GM19468 (cell line): ENCODE measurements around the gene MDP1.

Source experiments
- ATAC-seq: cut with Tn5 transposase; IDR thresholded peaks from one replicate; pipeline ENCODE4 v1.9.1; 2021; ENCODE audit warnings: mild to moderate bottlenecking, moderate library complexity, moderate number of reproducible peaks; ENCODE audit not compliant: unreplicated experiment; ENCODE audit errors: extremely low read depth

The MDP1 gene

DNA sequence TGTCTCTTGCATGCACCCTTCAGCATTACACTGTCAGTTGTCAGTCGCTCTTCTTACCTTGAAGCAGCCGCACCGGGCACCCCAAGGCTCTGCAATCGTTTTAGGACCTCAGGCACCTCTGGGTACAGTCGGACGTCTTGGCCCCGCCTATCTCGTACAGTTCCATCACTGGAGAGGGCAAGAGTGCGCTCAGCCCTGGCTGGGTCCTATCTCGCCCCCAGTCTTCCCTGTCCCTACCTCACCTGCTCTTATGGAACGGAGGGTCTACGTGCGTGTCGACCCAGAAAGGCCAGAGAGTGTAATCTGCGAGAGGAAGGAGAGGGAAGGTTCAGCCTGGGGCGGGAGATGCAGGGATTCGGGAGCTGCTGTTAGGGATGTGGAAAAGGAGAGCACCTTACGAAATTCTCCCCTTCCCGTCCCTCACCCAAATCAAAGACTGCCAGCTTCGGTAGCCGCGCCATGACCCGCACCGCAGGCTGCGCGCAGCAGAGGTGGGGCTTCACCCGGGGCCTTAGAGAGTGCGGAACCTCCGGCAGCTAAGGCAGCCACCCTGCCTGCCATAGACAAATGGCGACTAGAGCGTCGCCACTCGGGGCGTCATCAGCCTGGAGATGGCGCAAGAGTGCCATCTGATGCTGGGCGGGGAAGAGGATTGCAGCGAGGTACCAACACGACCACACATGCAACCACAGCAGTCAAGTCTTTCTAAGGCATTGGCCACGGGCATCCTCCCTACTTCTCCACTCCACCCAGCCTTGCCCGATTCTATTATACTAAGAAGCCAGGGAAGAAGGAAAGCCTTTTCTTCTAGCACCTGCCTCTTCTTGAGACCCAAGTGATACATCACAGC, at the start of gene MDP1:
Gene MDP1 (minus strand): TSS at position 572 of the 850 bp plus-strand sequence. CDS start 111 bp downstream, at position 461.
- peak; percentile 70 for ATAC-seq

DNA sequence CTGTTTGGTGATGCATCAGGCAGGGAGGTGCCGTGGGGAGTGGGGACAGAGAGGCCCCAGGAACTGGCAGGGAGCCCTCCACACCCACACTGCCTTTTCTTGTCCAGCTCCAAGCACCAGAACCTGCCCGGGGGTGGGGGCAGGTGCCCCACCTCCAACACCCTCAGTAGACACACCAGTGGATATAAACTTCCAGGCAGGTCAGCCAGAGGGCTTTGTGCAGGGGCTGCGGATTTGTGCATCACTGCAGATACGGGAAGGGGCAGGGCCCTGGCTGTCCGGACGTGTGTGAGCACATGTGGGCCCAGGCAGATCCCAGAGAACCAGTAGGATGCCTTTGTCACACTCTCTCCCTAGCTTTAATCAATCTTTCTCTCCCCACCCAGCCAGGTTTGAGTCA, 48.4 kb upstream of the MDP1 start:
- no peak for ATAC-seq

DNA sequence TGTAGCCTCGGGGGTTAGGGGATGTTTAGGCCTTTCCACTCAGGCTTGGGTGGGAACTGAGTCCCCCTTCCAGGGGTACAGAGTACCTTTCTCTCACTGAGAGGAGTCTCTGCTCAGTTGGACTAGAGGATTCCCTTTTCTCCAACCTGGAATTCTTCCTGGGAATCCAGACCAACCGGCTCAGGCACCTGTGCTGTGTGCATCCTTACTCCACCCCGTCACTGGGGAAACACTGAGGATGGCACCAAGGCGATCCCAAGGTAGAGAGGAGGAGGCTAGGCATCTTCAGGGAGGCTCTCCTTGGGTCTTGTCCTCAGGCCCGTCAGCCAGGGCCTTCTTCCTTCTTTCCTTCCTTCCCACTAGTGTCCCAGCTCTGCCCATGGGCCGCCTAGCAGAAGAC, 48.0 kb upstream of the MDP1 start:
- ATAC-seq = no peak

DNA sequence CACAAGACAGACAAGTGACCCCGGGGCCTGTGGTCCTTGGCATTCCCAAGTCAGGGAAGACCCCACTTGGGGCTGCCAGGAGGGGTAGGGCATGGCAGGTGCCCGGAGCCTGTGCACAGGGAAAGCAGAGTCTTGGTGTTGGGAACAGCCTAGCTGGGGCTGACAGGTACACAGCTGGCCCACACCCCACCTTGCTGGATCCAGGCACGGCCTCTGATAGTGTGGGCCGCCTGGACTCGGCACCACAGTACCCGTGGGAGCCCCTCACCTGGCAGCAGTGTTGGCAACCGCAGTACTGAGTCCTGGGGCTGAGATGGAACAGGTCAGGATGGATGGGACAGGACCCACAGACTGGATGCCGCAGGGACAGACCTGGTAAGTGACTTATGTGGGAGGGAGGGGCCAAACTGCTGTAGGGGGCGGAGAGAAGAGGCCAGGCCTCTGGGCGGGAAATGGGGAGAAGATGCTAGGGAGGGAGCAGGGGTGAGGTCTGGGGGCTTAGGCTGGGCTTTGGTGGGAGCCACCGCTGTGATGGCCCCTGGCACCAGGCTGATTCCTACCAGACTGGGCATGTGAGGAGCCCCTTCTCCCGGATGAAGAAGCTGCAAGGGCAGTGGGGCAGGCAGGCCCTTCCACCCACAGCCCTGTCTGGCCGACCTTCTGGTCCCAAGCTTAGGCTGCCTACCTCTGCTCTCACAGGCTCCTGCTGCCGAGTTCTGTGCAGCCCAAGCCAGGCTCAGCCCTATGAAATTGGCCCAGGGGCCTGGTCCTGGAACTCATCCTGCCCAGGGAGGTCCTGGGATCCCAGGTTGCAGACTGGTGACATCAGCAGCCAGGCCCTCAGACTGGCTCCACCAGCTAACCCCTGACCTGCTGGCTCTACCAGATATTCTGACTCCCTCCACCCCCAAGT, 47.2 kb upstream of the MDP1 start, which contains the start of gene TGM1:
Gene TGM1 (minus strand): TSS at position 357 of the 913 bp plus-strand sequence. CDS start 825 bp downstream, outside the sequence.
- ATAC-seq = no peak

DNA sequence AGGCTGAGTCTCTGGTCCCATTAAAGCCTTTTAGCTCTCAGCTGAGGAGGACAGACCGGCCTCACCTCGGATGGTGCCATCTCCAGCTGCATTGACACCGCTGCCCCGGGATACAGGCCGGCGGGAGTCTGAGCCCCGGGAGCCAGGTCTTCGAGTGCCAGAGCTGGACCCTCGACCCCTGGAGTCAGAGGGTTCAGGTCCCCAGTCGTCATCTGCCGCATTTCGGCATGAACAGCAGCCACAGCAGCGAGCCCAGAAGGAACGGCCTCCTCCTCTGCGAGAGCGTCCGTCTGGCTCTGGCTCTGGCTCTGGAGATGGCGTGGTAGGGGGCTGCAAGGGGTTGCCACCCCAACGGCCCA, 46.1 kb upstream of the MDP1 start:
- ATAC-seq = no peak

DNA sequence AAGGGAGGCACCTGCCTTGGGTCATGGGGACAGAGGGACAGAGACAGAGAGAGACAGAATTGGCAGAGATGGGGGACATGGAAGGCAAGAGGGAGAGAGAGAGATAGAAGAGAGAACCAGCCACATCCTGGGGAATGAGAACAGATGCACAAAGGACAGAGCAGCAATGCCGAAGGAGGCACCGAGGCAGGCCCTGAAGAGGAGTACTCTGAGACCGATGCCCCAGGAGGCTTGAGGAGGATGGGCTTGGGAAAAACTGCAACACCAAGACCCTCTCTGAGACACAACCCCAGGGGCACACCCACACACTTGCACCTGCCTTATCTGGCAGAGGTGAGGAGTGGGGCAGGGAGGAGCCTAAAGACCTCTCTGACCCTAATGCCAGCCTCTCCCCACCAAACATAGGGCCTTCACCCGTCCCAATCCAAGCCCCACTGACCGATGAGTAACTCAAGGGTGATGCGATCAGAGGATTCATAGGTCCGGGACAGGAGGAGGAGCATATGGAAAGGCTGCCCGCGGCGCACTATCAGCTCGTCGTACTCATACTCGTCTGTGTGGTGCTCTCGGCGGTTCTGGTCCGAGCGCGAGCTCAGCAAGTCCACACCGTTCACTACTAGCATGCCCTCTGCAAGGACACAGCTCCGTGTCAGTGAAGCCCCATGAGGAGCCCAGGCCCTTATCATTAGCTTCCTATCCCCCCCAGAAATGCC, 45.5 kb upstream of the MDP1 start:
- no peak for ATAC-seq

DNA sequence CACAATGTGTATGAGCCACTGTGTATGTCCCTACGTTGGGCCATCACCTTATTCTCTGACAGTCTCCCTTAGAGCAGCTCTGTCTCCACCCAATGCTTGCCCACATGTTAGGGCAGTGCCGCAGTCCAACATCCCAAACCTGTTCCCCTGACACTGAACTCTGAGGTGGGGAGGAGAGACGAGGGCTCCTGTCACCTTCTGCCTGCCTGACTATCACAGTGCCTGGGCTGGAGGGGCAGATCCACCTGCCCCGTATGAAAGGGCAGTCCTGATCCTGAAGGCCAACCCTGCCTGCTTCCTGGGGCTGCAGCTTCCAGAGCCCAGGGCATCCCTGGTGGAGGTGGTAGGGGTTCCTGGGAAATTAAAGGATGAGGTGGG, 44.9 kb upstream of the MDP1 start:
- ATAC-seq = no peak

DNA sequence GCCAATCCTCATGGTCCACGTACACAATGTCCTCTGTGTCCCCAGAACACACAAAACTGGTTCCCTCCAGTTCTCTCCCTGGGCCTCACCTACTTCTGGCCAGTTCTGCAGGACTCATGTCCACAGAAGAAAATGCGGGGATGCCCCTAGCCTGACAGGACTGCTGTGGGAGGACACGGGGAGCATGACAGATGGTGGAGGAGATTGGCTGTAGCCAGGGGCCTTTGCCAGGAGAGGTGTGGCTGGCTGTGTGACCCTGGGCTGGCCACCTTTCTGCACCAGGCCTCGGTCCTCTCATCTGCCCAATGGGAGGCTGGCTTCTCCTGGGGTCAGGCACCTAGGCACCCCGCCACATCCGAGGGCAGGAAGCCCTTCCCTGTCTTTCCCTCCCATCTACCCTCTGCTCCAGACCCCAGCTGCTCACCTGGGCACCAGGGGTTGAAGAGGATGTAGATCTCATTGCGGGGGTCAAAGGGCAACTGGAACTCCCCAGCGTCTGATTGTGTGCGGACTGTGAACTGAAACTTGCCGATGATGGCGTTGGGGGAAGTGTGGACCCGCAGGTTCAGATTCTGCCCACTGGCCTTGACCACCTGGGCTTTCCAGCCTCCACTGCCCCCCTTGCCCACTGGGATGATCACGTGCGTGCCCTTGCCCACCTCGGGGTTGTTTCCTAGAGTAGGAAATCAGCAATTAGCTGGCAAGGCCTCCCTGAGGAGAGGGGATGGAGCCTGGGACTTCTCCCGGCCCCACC, 44.3 kb upstream of the MDP1 start:
- no peak for ATAC-seq

DNA sequence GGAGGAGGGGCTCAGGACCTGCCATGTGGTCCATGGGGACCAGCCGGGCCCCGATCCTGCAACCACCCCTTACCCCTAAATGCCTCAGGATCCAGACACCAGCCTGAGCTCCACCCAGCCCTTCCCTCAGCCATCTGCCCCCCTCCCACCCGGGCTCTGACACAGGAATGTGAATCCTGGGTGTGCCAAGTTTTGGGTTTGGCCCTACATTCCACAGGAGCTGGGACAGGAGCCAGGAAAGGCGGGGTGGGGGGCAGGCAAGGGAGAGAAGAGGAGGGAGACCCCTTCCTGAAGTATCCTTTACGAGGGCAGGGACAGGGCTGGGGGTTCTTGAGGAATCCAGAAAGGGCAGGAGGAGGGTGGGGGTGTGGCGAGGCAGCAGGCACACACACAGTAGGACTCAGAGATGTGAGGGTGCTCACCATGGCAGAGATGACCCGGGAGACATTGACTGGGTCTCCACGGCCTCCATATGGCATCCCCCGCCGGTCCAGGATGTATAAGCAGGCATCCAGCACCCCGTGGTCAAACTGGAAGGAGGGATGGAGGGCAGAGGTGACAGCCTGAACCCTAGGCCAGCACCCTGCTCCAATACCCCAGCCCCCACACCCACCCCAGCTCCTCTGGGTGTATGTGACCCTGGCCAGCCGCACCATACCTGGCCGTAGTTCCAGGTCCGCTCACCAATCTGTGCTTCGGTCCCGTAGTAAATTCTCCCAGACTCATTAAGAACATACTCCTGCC, 43.6 kb upstream of the MDP1 start:
- ATAC-seq = no peak

DNA sequence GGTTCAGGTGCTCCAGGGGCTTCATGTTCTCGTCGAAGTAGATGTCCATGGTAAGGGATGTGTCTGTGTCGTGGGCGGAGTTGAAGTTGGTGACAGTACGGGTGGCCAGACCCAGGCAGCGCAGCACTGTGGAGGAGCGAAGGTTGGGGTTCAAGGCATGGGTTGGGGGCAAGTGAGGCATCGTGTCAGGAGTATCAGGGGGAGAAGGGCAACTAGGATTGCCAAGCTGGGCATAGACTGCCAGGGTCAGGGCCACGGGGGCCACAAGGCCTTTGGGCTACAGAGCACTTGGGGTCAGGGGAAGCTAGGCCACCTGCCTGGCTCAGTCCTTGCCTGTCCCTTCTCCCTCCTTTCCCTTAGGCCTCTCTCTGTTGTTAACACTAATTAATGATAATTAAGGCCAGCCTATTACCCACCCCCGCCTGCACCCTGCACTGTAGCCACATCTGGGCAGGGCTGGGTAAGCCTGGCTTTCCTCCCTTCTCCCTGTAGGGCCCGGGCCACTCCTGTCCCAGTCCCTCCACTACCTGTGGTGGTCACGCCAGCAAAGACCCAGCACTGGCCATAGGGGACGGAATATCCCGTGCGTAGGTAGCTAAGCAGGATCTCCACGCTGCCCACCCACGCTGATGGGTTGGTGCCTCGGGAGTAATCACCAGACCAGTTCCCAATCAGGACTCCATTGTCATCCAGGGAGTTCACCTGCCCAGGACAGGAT, 42.8 kb upstream of the MDP1 start:
- ATAC-seq = no peak

DNA sequence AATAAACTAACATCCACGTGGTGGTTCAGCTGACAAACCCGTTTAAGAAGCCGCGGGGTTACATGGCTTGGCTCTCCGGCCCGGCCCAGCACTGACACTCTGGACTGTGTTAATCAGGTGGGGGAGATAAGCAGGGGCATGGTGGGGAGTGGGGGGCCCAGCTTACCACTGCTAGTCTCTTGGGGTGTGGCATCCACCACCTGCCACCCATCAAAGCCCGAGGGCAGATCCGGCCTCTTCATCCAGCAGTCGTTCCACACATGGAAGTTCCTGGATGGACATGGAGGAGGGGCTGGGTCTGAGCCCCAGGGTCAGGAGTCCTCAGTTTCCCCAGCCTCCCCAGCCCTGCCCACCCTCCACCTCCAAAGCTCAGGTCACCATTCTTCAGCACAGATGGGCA, 42.3 kb upstream of the MDP1 start:
- no peak for ATAC-seq

DNA sequence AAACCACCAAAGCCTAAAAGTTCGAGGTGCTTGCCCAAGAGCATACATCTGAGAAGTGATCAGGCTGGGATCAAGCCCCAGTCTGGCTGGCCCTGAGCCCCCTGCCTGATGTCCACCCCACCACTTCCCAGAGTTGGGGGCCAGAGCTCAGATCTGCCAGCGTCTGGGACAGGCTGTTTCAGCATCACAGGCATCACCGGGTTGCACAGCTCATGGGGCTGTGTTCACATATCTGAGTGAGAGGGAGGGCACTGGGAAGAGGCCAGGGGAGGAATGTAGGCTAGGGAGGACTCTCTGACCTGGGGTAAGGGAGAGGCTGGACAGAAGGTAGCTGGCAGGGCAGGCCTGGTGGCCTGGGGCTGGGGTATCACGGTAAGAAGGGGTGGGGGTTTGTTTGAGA, 41.1 kb upstream of the MDP1 start:
- ATAC-seq = no peak

DNA sequence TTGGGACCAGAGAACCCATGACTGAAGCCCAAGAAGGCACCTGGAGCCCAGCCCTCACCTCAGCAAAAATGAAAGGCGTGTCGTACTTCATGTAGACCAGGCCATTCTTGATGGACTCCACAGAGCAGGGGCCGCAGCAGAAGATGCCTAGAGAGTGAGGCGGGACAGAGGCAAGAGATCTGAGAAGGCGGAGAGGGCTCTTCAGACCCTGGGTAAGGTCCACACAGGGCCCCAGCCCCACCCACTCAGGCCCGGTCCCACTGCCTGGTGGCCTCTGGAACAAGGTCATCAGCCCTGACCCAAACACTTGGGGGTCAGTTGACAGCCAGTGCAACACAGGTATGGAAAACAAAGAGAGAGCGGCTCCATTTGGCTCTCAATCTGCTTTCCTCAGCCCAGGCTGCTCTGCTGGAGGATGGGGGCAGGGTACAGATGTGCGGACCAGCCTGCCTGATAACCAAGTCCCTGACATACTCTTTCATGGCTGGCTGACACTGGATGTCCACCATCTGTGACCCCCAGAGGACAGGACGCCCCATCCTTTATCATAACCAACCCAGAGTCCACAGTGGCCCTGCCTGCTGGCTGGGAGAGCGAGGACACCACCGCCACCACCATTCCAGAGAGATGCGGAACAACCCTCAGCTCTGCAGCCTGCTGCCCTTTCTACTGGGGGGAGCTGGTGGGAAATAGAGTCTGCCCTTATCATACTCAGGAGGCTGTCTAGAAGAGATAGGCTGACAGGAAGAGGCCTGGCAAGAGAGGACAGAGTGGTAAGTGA, 40.3 kb upstream of the MDP1 start:
- ATAC-seq = no peak

DNA sequence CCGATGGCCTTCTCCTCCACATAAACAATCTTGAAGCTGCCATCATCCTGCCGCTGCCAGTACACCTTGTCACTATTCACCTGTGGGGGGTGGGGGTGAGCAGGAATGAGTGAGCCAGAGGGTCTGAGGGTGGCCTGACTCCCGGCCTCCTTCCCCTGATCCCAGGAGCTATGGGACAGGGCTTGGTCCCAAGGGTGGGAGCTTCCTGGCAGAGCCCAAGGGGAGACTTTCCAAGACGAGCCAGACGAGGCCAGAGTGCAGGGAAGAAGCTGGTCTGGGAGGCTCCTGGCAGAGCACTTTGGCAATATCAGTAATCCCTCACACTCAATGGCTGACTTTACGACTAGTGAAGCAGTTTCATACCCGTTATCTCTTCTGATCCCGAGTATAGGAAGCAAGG, 39.6 kb upstream of the MDP1 start:
- no peak for ATAC-seq

DNA sequence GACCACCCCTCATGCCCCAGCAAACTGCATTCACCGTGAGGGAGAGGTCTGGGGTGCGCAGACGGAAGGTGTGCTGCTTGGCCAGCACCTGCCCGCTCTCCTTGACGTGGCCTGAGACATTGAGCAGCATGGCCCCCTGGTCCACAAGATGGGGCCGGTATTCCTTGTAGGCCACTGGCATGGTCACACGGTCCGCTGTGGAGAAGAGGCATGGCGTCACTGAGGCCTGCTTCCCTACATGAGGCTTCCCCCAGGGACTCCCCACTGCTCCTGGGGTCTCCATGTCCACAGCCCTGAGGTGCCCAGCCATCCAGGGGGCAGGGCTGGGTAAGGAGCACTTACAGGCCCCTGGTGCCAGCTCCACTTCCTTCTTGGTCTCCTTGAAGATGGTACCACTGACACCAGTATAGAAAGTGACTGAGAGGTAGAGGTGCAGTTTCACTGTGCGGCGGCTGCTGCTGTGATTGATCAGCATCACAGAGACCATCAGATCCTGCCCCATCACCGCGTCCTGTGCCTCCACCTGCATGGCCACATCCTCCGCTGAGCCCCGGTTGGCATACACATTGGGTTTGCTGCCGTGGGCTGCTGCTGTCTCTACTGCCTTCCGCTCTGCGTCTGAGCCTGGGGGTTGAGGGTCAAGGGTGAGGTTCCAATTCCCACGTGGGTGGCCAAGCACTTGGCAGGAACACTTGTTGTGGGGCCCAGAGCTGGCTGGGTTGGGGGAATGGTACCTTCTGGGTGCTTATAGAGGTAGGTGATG, 38.9 kb upstream of the MDP1 start:
- ATAC-seq = no peak

DNA sequence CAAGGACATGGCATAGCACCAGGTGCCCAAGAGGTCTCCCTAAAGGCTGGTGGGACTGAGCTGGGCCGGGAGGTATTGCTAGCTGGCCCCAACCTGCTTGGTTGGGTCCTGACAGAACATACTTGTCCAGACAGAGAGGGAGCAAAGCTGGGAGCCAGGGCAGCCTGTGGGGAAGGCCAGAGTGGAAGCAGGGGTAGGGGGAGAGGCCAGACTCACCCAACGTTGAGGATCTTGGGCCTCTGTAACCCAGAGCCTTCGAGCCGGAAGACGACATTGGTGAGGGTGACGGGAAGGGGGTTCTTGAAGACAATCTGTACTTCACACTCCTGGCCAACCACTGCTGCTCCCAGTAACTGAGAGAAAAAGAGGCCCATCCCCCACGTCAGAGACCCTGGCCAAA, 38.1 kb upstream of the MDP1 start:
- no peak for ATAC-seq
